C4-2B (cell line): Measurements from ENCODE around the gene CDX1.

ENCODE experiments used
- CTCF ChIP-seq: fragments of 450-650 bp; conservative IDR thresholded peaks from 2 replicates; pipeline ENCODE4 v1.5.1; 2017; ENCODE audit warnings: mild to moderate bottlenecking
- ZFX ChIP-seq: fragments of 450-650 bp; IDR thresholded peaks from 2 replicates; pipeline ENCODE4 v1.6.1; 2017

DNA sequence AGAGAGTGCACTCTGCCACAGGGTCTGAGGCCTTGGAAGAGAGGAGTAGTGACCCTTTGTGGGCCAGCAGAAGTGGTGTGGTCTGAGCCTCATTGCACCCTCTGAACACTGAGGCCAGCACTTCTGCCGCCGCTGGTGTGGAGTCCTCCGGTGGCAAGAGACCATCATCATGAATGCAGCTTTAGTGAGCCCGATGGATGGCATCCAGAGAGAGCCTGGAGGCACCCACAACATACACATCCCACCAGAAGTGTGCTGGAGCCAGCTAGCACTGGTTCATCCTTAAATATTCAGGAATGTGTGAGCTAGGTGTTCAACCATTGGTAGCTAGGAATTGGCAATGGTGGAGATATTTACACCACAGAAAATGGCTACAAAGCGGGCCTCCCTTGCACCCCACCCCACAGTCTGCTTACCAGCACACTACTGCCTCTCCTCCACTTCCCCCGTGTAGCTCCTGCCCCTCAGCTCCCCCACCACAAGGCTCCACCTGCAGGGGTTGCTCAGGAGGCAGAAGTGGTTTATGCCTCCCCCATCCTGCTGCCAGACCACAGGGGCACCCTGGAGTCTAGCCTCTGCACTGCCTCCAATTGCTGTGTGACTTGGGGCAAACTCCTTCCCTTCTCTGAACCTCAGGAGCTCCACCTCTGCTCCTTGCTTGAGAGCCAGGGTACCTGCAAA, 39.7 kb downstream of the CDX1 start:
- no peak for TF ChIP-seq CTCF
- no peak for TF ChIP-seq ZFX
